ENCODE data around the gene DAB2IP. TPM values are rescaled to one million over a fixed set of nuclear protein-coding genes. Genes with fewer than 3 reads are reported as not detected.

Gene DAB2IP
- total RNA-seq, 2 experiments from 2014 or later, result 0.06 TPM; not detected in 1

DNA sequence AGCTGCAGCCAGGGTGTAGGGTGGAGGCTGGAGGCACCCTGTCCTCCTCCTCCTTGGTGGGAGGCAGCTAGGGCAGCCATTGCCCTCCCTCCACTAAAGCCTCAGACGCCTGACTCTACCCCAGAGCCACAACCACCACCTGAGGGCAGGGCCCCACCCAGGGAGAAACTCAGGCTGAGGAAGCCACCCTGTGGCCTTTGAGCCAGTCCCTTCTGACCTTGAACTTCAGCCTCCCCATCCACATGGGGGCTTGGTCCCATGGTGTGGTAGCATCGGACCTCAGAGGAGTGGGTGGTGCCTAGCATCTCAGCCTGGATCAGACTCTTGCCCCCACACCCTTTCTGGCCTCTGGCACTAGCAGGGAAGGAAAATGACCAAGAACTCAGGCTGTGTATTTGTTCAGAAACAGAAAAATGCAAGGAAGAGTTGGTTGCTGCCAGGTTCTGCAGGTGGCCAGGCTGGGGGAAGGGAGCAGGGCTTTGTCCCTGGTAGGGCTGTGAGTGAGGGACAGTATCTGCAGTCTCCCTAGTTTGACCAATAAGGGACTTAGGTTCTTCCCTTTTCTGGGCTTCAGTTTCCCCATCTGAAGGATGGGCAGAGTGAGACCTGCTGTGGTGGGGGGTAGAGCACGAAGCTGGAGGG lies 3.2 kb downstream of the DAB2IP start:
- no peaks in the 10 kb centered on the region for H3K36me3 ChIP-seq (ENCODE audit: insufficient read depth, low read length)
- H3K4me1 ChIP-seq (ENCODE audit: insufficient read depth, low read length), result peaks cover 15% of the 10 kb centered on the region
- no peak overlapping the region for H3K27ac ChIP-seq (ENCODE audit: low read depth in 1 of 2, low read length in 2 of 2)
- H3K27me3 ChIP-seq (ENCODE audit: control insufficient read depth in 1 of 2, insufficient read depth in 2 of 2, low read length in 2 of 2), result peaks cover 43 to 45% of the 10 kb centered on the region in 2 experiments
- Mint-ChIP-seq H3K4me1 (ENCODE audit: low read depth) (peaks cover 15% of the 10 kb centered on the region), H3K27me3 (peaks cover 68% of the 10 kb centered on the region), H3K9me3 (no peaks in the 10 kb centered on the region), H3K4me3 (no peak overlapping the region), H3K27ac (no peak overlapping the region), H3K36me3 (ENCODE audit: low read depth) (no peaks in the 10 kb centered on the region)
- intact Hi-C loops (cut with DNase I, micrococcal nuclease), result no loop called here
- ATAC-seq (ENCODE audit: poor library complexity) (no peak), DNase-seq (no peak)
- H3K4me3 ChIP-seq (ENCODE audit: low read length), result no peak overlapping the region
- ChIA-PET POLR2A (no interaction called here), CTCF (no interaction called here)
- peaks cover 0 to 4% of the 10 kb centered on the region in 2 experiments for H3K9me3 ChIP-seq (ENCODE audit: control insufficient read depth in 1 of 2, insufficient read depth in 1 of 2, low read length in 2 of 2)
- TF ChIP-seq, protein P1, sequence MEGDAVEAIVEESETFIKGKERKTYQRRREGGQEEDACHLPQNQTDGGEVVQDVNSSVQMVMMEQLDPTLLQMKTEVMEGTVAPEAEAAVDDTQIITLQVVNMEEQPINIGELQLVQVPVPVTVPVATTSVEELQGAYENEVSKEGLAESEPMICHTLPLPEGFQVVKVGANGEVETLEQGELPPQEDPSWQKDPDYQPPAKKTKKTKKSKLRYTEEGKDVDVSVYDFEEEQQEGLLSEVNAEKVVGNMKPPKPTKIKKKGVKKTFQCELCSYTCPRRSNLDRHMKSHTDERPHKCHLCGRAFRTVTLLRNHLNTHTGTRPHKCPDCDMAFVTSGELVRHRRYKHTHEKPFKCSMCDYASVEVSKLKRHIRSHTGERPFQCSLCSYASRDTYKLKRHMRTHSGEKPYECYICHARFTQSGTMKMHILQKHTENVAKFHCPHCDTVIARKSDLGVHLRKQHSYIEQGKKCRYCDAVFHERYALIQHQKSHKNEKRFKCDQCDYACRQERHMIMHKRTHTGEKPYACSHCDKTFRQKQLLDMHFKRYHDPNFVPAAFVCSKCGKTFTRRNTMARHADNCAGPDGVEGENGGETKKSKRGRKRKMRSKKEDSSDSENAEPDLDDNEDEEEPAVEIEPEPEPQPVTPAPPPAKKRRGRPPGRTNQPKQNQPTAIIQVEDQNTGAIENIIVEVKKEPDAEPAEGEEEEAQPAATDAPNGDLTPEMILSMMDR (IDR thresholded peaks at IDR 0.05), result no peak

DNA sequence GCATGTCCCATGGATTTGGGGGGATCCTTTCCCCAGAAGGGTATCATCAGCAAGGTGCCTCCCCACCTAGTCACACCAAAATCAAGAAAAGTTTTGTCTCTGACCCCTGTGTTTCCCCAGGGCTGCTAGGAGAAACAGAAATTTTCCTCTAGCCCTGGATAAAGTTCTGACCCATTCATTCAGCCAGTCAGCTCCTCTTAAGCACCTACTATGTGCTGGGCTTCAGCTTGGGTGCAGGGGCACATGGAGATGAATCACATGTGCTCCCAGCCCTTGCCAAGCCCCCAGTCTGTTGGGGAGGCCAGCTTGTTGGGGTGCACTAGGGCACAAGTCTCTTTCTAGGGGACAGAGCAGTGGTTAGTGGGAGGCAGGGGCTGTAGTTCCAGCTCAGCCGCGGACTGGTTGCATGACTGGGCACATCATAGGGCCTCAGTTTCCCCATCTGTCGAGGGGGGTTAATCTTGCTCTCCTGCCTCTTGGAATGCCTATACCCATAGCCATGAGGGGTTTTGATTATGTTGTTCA lies 3.9 kb downstream of the DAB2IP start:
- Histone ChIP-seq H3K4me1 (ENCODE audit: insufficient read depth, low read length) (peaks cover 15% of the 10 kb centered on the region), H3K27me3 (ENCODE audit: control insufficient read depth in 1 of 2, insufficient read depth in 2 of 2, low read length in 2 of 2) (peaks cover 39% of the 10 kb centered on the region in 2 experiments), H3K27ac (ENCODE audit: low read depth in 1 of 2, low read length in 2 of 2) (no peak overlapping the region), H3K9me3 (ENCODE audit: control insufficient read depth in 1 of 2, insufficient read depth in 1 of 2, low read length in 2 of 2) (peaks cover 0 to 4% of the 10 kb centered on the region in 2 experiments), H3K36me3 (ENCODE audit: insufficient read depth, low read length) (no peaks in the 10 kb centered on the region), H3K4me3 (ENCODE audit: low read length) (no peak overlapping the region)
- no peaks in the 10 kb centered on the region for H3K36me3 Mint-ChIP-seq (ENCODE audit: low read depth)
- H3K27ac Mint-ChIP-seq, result no peak overlapping the region
- ChIA-PET POLR2A (no interaction called here), CTCF (interaction anchor here (0.6 kb wide), 1 partner anchor 40 kb away, joined by 3 read pairs; no protein-coding TSS in a partner anchor)
- no peak overlapping the region for H3K4me3 Mint-ChIP-seq
- TF ChIP-seq, protein P1 (IDR thresholded peaks at IDR 0.05), result no peak
- intact Hi-C loops (cut with DNase I, micrococcal nuclease), result no loop called here
- DNase-seq (no peak), ATAC-seq (ENCODE audit: poor library complexity) (no peak)
- H3K27me3 Mint-ChIP-seq, result peaks cover 65% of the 10 kb centered on the region
- peaks cover 15% of the 10 kb centered on the region for H3K4me1 Mint-ChIP-seq (ENCODE audit: low read depth)
- H3K9me3 Mint-ChIP-seq, result no peaks in the 10 kb centered on the region

DNA sequence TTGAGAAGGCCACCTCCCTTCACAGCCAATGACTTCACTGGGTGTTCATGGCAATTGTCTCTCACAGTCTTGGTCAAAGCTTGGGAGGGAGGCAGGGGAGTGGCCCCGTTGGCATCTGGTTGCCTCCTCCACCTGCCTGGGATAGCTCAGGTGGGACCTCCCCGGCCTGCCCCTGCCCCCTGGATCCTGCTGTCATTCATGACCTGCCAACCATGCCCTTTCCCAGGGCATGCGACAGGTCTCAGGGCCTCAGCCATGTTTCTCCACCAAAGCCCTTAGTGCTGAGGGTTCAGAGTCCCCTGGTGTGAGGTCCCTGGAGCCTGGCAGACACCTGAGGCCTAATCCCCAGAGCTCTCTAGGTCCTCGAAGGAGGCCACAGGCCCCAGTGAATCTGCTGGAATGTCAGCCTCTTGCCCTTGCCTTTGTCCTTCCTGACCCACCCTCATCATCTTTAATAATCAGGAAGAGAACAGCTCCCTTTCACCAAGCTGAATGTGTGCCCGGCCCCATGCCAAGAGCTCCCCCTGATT lies 5.6 kb downstream of the DAB2IP start:
- Mint-ChIP-seq H3K27me3 (peaks cover 63% of the 10 kb centered on the region), H3K27ac (no peak overlapping the region), H3K4me3 (no peak overlapping the region), H3K36me3 (ENCODE audit: low read depth) (no peaks in the 10 kb centered on the region), H3K9me3 (no peaks in the 10 kb centered on the region), H3K4me1 (ENCODE audit: low read depth) (peaks cover 7% of the 10 kb centered on the region)
- DNase-seq (no peak), ATAC-seq (ENCODE audit: poor library complexity) (no peak)
- ChIA-PET POLR2A (no interaction called here), CTCF (no interaction called here)
- H3K27ac ChIP-seq (ENCODE audit: low read depth in 1 of 2, low read length in 2 of 2), result no peak overlapping the region
- no peaks in the 10 kb centered on the region for H3K36me3 ChIP-seq (ENCODE audit: insufficient read depth, low read length)
- TF ChIP-seq, protein P1 (IDR thresholded peaks at IDR 0.05), result no peak
- H3K9me3 ChIP-seq (ENCODE audit: control insufficient read depth in 1 of 2, insufficient read depth in 1 of 2, low read length in 2 of 2), result peaks cover 0 to 4% of the 10 kb centered on the region in 2 experiments
- intact Hi-C loops (cut with DNase I, micrococcal nuclease), result no loop called here
- H3K4me1 ChIP-seq (ENCODE audit: insufficient read depth, low read length), result peaks cover 8% of the 10 kb centered on the region
- no peak overlapping the region for H3K4me3 ChIP-seq (ENCODE audit: low read length)
- peaks cover 24 to 31% of the 10 kb centered on the region in 2 experiments for H3K27me3 ChIP-seq (ENCODE audit: control insufficient read depth in 1 of 2, insufficient read depth in 2 of 2, low read length in 2 of 2)

Measured in CD4-positive, alpha-beta T cell (primary cell).